B cell (primary cell): ENCODE results near the gene CRYGD.

Experiments
- CTCF ChIP-seq: fragments of 200-600 bp; IDR thresholded peaks from one replicate; pipeline ENCODE4 v1.8.0; 2022; ENCODE audit warnings: antibody characterized with exemption, mild to moderate bottlenecking
- EZH2 ChIP-seq: IDR thresholded peaks from 2 replicates; pipeline ENCODE4 v1.6.1; 2012; ENCODE audit warnings: borderline replicate concordance, low read depth, mild to moderate bottlenecking, moderate library complexity, low read length; ENCODE audit not compliant: insufficient read depth, poor library complexity, severe bottlenecking

DNA sequence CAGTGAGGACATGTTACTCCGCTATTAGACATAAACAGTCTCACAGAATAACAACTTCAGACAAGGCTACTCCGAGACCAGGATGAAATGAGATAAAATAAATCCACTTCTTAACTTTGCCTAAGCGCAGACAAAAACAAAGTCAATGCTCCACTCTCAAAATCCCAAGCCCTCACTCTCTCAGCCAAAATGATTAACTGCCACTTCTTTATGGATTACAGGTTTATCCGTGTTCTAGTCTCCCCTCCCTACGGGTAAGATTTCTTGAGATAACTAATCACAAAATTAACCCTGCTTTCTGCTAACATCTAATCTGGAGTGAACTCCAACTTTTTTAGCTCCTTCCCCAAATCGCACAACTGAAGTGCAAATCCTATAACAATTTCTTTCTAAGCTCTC, 6.4 kb upstream of the CRYGD start:
- no peak for TF ChIP-seq CTCF
- TF ChIP-seq EZH2, result no peak
